HG03135 (cell line): ENCODE results near the gene CMTM1.
"Not testable (repeated sequence)": the region's sequence is repeated elsewhere in the genome, so short reads cannot be mapped to it uniquely, and the experiment has no call there.

ENCODE experiments used
- ATAC-seq: cut with Tn5 transposase; IDR thresholded peaks from one replicate; pipeline ENCODE4 v1.9.1; 2021; ENCODE audit warnings: mild to moderate bottlenecking, moderate library complexity; ENCODE audit not compliant: unreplicated experiment

CMTM1 gene

DNA sequence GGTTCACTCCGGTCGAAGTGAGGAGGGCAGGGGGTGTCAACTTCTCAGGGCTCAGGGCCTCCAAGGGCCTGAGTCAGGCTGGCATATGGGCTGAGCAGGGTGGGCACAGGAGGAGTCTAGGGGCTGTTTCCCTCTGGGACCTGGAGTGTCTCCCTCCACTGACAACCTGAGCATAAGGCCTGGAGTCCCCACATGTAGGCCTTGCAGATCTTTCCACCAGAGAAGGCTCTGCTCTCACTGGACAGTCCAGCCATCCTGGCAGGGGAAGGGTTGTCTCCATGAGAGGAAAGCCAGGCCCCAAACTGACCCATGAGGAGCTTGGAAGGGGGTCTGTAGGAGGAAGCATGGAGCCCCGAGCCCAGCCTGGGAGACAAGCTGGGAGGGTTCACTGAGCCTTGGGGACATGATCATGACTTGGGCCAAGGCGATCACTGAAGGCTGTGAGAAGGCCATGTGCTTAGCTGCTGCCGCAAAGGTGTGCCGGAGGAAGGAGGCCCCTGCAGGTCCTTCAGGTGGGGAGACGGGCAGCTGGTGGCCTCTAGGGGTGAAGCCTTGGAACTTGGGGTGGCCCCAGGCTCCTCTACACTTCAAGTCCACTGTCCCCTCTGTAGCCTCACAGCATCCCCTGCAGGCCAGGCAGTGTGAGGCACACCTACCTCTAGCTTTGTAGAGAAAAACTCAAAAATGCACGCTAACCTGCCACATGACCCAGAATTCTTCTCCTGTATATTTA, 22.9 kb downstream of the CMTM1 start:
- ATAC-seq: peak; percentile 52

DNA sequence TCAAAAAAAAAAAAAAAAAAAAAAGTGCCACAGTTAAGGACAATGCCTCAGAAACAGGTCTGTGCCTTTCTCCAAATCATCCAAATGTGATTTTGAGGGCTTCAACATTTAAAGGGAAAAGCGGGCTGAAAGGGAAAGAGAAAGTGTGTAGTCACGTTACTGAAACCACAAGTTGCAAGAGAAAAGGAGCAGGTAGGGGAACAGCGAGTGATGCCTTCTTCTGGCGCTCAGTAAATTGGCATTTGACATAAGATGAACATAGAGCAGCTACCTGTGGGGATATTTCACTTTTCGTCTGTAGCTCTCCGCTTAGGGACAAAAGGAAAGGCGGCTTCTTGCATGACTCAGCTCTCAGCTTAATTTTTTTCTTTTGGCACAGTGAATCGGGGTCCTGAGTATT, 24.1 kb downstream of the CMTM1 start:
- ATAC-seq: no peak

GRCh38 chr16:66591018-66591417, 24.8 kb downstream of the CMTM1 start:
- ATAC-seq: no peak

DNA sequence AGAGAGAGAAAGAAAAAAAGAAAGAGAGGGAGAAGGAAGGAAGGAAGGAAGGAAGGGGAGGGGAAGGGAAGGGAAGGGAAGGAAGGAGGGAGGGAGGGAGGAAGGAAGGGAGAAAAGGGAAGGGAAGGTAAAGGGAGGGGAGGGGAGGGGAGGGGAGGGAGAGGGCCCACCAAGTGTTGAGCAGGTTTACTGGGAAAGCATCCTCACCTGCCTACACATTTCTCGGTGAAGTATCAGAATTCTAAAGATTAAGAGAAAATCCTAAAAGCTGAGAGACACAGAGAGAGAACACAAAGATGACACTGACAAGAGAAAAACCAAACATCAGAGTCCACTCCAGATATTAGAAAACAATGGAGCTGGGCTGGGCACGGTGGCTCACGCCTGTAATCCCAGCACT, 26.0 kb downstream of the CMTM1 start:
- ATAC-seq: no peak

GRCh38 chr16:66592814-66593213, 26.6 kb downstream of the CMTM1 start:
- ATAC-seq: no peak

GRCh38 chr16:66594739-66595138, 28.5 kb downstream of the CMTM1 start:
- no peak for ATAC-seq

- not testable (repeated sequence) for ATAC-seq
Observed at GRCh38 chr16:66596559-66596958, 30.3 kb downstream of the CMTM1 start.

- ATAC-seq: no peak
Observed at GRCh38 chr16:66596986-66597848, 31.0 kb downstream of the CMTM1 start.

- ATAC-seq: no peak
Observed at GRCh38 chr16:66598111-66598510, 31.9 kb downstream of the CMTM1 start.

- ATAC-seq: no peak
Observed at GRCh38 chr16:66599726-66600125, 33.5 kb downstream of the CMTM1 start.

GRCh38 chr16:66600477-66600876, 34.2 kb downstream of the CMTM1 start:
- no peak for ATAC-seq

- ATAC-seq: no peak
Observed at GRCh38 chr16:66601471-66601870, 35.2 kb downstream of the CMTM1 start.

- ATAC-seq: no peak
Observed at GRCh38 chr16:66603537-66604375, 37.5 kb downstream of the CMTM1 start.

GRCh38 chr16:66604376-66605176, 38.3 kb downstream of the CMTM1 start, which contains the start of gene CMTM3:
Gene CMTM3 (plus strand): TSS chr16:66604704. CDS start chr16:66604806, 102 bp downstream.
- ATAC-seq: peak; percentile 47

- peak; percentile 9 for ATAC-seq
Observed at GRCh38 chr16:66605177-66605978, 39.1 kb downstream of the CMTM1 start.

GRCh38 chr16:66605979-66606751, 39.9 kb downstream of the CMTM1 start:
- peak; percentile 55 for ATAC-seq

DNA sequence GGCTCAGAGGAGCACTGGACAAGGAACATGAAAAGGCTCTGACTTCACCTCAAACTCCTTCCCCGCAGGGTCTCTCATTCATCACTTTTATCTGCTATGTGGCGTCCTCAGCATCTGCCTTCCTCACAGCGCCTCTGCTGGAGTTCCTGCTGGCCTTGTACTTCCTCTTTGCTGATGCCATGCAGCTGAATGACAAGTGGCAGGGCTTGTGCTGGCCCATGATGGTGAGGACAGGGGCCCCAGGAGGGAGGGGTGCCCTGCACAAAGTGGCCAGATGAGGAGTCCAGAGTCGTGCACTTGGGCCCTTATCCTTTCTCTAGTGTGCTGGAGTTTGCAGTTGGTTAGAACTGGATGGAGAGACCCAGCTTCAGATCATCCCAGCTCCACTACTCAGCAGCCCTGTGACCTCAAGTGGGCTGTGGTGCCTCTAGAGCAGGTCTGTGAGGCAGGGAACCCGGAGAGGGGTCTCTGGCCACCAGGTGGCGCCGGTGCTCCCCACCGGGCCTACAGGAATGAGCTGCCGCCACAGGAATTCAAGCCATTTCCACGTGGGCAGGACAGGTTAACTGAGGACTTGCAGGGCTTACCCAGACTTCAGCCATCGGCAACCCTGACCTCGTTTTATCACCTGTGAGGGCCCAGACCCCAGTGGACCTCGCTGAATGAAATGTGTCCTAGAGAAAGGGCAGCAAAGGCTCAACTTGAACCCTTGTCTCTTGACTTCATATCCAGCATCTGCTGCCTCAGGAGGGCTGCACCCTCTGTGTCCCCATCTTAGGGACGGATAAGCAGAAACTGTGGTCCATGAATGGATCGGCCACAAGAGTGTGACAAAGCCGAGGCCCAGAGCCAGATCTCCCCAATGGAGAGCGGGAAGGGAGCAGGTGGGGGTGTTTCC, 42.3 kb downstream of the CMTM1 start:
- no peak for ATAC-seq

- ATAC-seq: no peak
Observed at GRCh38 chr16:66609139-66609510, 42.9 kb downstream of the CMTM1 start.
